K562 (cell line): ENCODE results near the gene CPSF4. TPM values are rescaled to one million over a fixed set of nuclear protein-coding genes. Genes with fewer than 3 reads are reported as not detected.
A peak's percentile ranks its signal among the peaks of the same experiment; 100 is the strongest.

Experiments
- ATAC-seq: fragments of 200-7000 bp; cut with Tn5 transposase; 3 replicates; pipeline ENCODE4 v1.9.1; 2020; ENCODE audit warnings: moderate library complexity
- BruUV-seq: library from RNA; stranded (reverse); fragments of 400-500 nt; replicated peaks from 2 replicates; lab custom pipeline; 2021; lab: Mats Ljungman, UMichigan
- CTCF ChIA-PET: fragments of 300-600 bp; formaldehyde crosslinking; extraction: SDS; loops from one replicate; lab custom pipeline; 2021; ENCODE audit warnings: low intra/inter-chr PET ratio; lab: Yijun Ruan, JAX
- POLR2A ChIA-PET: fragments of 300-600, 350-650 bp; sonication (Branson Sonifier 250); formaldehyde crosslinking; extraction: SDS; loops from one replicate; lab custom pipeline; 2021; ENCODE audit warnings: antibody characterized with exemption, inconsistent platforms; lab: Yijun Ruan, JAX
- DNase-seq, 4 experiments: peaks; one replicate each; pipeline versions ENCODE4 v3.0.0 to v3.0.0-alpha.2; 2011 to 2018; ENCODE audit warnings: low spot score in 3 of 4, mixed read lengths in 3 of 4; ENCODE audit errors: extremely low read depth in 1 of 4
- FAIRE-seq: peaks from 2 replicates; lab custom pipeline; 2011; peaks lifted over from hg19 to GRCh38; lab: Jason Lieb, UNC
- H2AFZ ChIP-seq: 2 replicates; pipeline ENCODE4 v1.6.0; 2011; ENCODE audit warnings: low read depth, low read length, control low read depth, inconsistent platforms
- H3K27ac ChIP-seq: fragments of 200-600 bp; 3 replicates; pipeline ENCODE4 v1.8.0; 2011; ENCODE audit warnings: low read depth, mild to moderate bottlenecking, control low read depth, inconsistent platforms, low read length, moderate library complexity, mixed read lengths; ENCODE audit errors: extremely low read depth
- H3K27me3 ChIP-seq, 2 experiments: fragments of 300-600 bp in 1 of 2; 2 replicates in 1 of 2; 3 replicates in 1 of 2; pipeline versions ENCODE4 v1.6.0 to v1.8.0; 2011; ENCODE audit warnings: inconsistent platforms in 2 of 2, low read length in 2 of 2, mild to moderate bottlenecking in 1 of 2, mixed read lengths in 1 of 2, moderate library complexity in 1 of 2; ENCODE audit not compliant: control insufficient read depth in 2 of 2, insufficient read depth in 2 of 2
- H3K36me3 ChIP-seq: fragments of 300-600 bp; 3 replicates; pipeline ENCODE4 v1.8.0; 2011; ENCODE audit warnings: mild to moderate bottlenecking, low read length, inconsistent platforms; ENCODE audit not compliant: control insufficient read depth, insufficient read depth
- H3K4me1 ChIP-seq, 2 experiments: fragments of 200-600 bp in 1 of 2; replicated peaks in 1 of 2; 2 replicates in 1 of 2; 3 replicates in 1 of 2; pipeline versions ENCODE4 v1.5.1 to v1.8.0; 2011; ENCODE audit warnings: inconsistent platforms in 2 of 2, low read length in 2 of 2, mild to moderate bottlenecking in 1 of 2, mixed read lengths in 1 of 2, moderate library complexity in 1 of 2; ENCODE audit not compliant: control insufficient read depth in 2 of 2, insufficient read depth in 2 of 2
- H3K4me2 ChIP-seq: 2 replicates; pipeline ENCODE4 v1.6.1; 2011; ENCODE audit warnings: low read length, control low read depth, inconsistent platforms, mixed read lengths; ENCODE audit not compliant: insufficient read depth
- H3K4me3 ChIP-seq: fragments of 200-600 bp; sonication (generic), shearing (Covaris generic); 2 replicates; pipeline ENCODE4 v1.5.1; 2016; ENCODE audit warnings: control low read depth, inconsistent platforms
- H3K79me2 ChIP-seq: fragments of 200-600 bp; 3 replicates; pipeline ENCODE4 v1.8.0; 2011; ENCODE audit warnings: low read length, inconsistent platforms; ENCODE audit not compliant: control insufficient read depth, insufficient read depth
- H3K9ac ChIP-seq, 2 experiments: 2 replicates each; pipeline versions ENCODE4 v1.6.0 to v1.6.1; 2011; ENCODE audit warnings: low read depth in 2 of 2, low read length in 2 of 2, control low read depth in 1 of 2, inconsistent platforms in 1 of 2, mild to moderate bottlenecking in 1 of 2, mixed read lengths in 1 of 2; ENCODE audit not compliant: insufficient read depth in 1 of 2
- H3K9me1 ChIP-seq: one replicate; pipeline ENCODE4 v1.6.0; 2011; ENCODE audit warnings: inconsistent platforms, mild to moderate bottlenecking, low read length, moderate library complexity; ENCODE audit not compliant: control insufficient read depth, insufficient read depth
- H3K9me3 ChIP-seq: replicated peaks from 2 replicates; pipeline ENCODE4 v1.5.1; 2011; ENCODE audit warnings: low read depth, low read length, inconsistent platforms; ENCODE audit not compliant: control insufficient read depth, insufficient read depth
- H4K20me1 ChIP-seq: replicated peaks from 2 replicates; pipeline ENCODE4 v1.6.1; 2011; ENCODE audit warnings: low read length, inconsistent platforms, mixed read lengths; ENCODE audit not compliant: control insufficient read depth, insufficient read depth
- ARID3B ChIP-seq: fragments of 250-450 bp; sonication (Bioruptor Pico); IDR thresholded peaks from 2 replicates; pipeline ENCODE4 v1.4.0; 2020; ENCODE audit warnings: borderline replicate concordance
- ASH1L ChIP-seq: fragments of 450-650 bp; IDR thresholded peaks from 2 replicates; pipeline ENCODE4 v1.6.1; 2018; ENCODE audit warnings: borderline replicate concordance, mild to moderate bottlenecking, low read depth; ENCODE audit not compliant: partially characterized antibody
- CBX3 ChIP-seq, 2 experiments: IDR thresholded peaks; 1 replicate in 1 of 2; 2 replicates in 1 of 2; pipeline ENCODE4 v1.6.1; 2012; ENCODE audit warnings: inconsistent platforms in 2 of 2, low read length in 2 of 2, borderline replicate concordance in 1 of 2, control low read depth in 1 of 2
- CCNT2 ChIP-seq: IDR thresholded peaks from 2 replicates; pipeline ENCODE4 v1.6.1; 2011; ENCODE audit warnings: borderline replicate concordance, low read depth, mild to moderate bottlenecking, moderate library complexity, mixed read lengths, low read length; ENCODE audit not compliant: insufficient read length; ENCODE audit errors: extremely low read depth
- CHCHD3 ChIP-seq: fragments of 250-450 bp; sonication (Bioruptor Pico); IDR thresholded peaks from 2 replicates; pipeline ENCODE4 v2.1.2; 2022; ENCODE audit warnings: mild to moderate bottlenecking
- DNMT1 ChIP-seq: fragments of 450-650 bp; IDR thresholded peaks from 2 replicates; pipeline ENCODE4 v1.6.1; 2016; ENCODE audit warnings: antibody characterized with exemption, mild to moderate bottlenecking
- JUND ChIP-seq, 2 experiments: IDR thresholded peaks; 2 replicates in 1 of 2; 3 replicates in 1 of 2; pipeline ENCODE4 v1.6.1; 2011; ENCODE audit warnings: borderline replicate concordance in 2 of 2, low read depth in 2 of 2, low read length in 2 of 2, improper control_type of control experiment in 1 of 2, missing biosample characterization in 1 of 2, missing genetic modification characterization in 1 of 2, missing genetic modification reagents in 1 of 2
- MYBL2 ChIP-seq, 2 experiments: fragments of 450-650 bp in 1 of 2; sonication (generic) in 1 of 2; formaldehyde crosslinking in 1 of 2; IDR thresholded peaks; 2 replicates each; pipeline versions ENCODE4 v1.6.1 to v1.8.1; 2017 to 2022; ENCODE audit warnings: borderline replicate concordance in 1 of 2, inconsistent platforms in 1 of 2, low read depth in 1 of 2, mild to moderate bottlenecking in 1 of 2, missing genetic modification reagents in 1 of 2, moderate library complexity in 1 of 2
- POLR2A ChIP-seq: fragments of 450-650 bp; conservative IDR thresholded peaks from 2 replicates; pipeline ENCODE4 v1.6.1; 2016
- POLR2G ChIP-seq: fragments of 200-400 bp; formaldehyde crosslinking; IDR thresholded peaks from 2 replicates; pipeline ENCODE4 v1.6.1; 2017; ENCODE audit warnings: low read depth, mild to moderate bottlenecking, antibody characterized with exemption, low read length, moderate library complexity
- RBFOX2 ChIP-seq: fragments of 200-400 bp; formaldehyde crosslinking; IDR thresholded peaks from 2 replicates; pipeline ENCODE4 v1.6.1; 2017; ENCODE audit warnings: low read depth, mild to moderate bottlenecking, low read length, moderate library complexity
- RBM22 ChIP-seq: fragments of 200-400 bp; formaldehyde crosslinking; IDR thresholded peaks from 2 replicates; pipeline ENCODE4 v1.6.1; 2018; ENCODE audit warnings: low read length, low read depth; ENCODE audit not compliant: poor library complexity, severe bottlenecking
- RFX7 ChIP-seq: fragments of 250-450 bp; sonication (Bioruptor Pico); IDR thresholded peaks from 2 replicates; pipeline ENCODE4 v1.5.1; 2021; ENCODE audit warnings: mild to moderate bottlenecking
- SLC30A9 ChIP-seq: fragments of 250-450 bp; sonication (Bioruptor Pico); IDR thresholded peaks from 2 replicates; pipeline ENCODE4 v1.8.0; 2022; ENCODE audit warnings: mild to moderate bottlenecking, moderate library complexity
- SNAPC5 ChIP-seq: fragments of 250-450 bp; sonication (Bioruptor Pico); IDR thresholded peaks from 2 replicates; pipeline ENCODE4 v1.8.0; 2021; ENCODE audit warnings: moderate library complexity, mild to moderate bottlenecking, inconsistent platforms
- SREBF1 ChIP-seq: fragments of 150-350 bp; IDR thresholded peaks from 2 replicates; pipeline ENCODE4 v1.6.1; 2014; ENCODE audit warnings: antibody characterized with exemption, low read depth, low read length, borderline replicate concordance
- SRSF7 ChIP-seq: fragments of 200-400 bp; formaldehyde crosslinking; optimal IDR thresholded peaks from 2 replicates; pipeline ENCODE3; 2017; ENCODE audit warnings: mild to moderate bottlenecking, low read depth, low read length
- SUPT5H ChIP-seq: fragments of 450-650 bp; IDR thresholded peaks from 2 replicates; pipeline ENCODE4 v1.6.1; 2016
- ZBED1 ChIP-seq: IDR thresholded peaks from 2 replicates; pipeline ENCODE4 v1.6.1; 2014
- WGBS: fragments of 100-300 bp; shearing (Covaris generic); methylation state at CpG from one replicate; pipeline ENCODE4 v1.1.6; 2016; ENCODE audit warnings: low coverage, mixed read lengths; ENCODE audit not compliant: insufficient coverage; ENCODE audit errors: missing lambda C conversion rate; 5-methylcytosine and 5-hydroxymethylcytosine counted together
- in situ Hi-C: fragments of 300-500 bp; cut with MboI; formaldehyde crosslinking; loops from 4 replicates; pipeline ENCODE4 v1.15.0; 2018; ENCODE audit warnings: inconsistent platforms, mixed read lengths
- intact Hi-C: fragments of 100-400 bp; cut with micrococcal nuclease; formaldehyde crosslinking; loops from 2 replicates; pipeline ENCODE4 v1.14.2; 2022
- polyA plus RNA-seq, 8 experiments: library from polyadenylated mRNA; depleted of rRNA in 4 of 8; stranded (reverse) in 5 of 8; unstranded in 3 of 8; fragments of >200 nt; fragmentation: Nextera tagmentation in 2 of 8; fragmentation: Illumina TruSeq in 1 of 8; extraction: Ambion mirVana in 2 of 8; extraction: Trizol in 1 of 8; gene quantifications; 2 replicates each; pipeline versions ENCODE4 v1.2.1 to v1.2.3, GENCODE V29; 2011 to 2014; ENCODE audit warnings: inconsistent platforms in 1 of 8, missing spikeins in 1 of 8
- total RNA-seq, 7 experiments: library from RNA; depleted of rRNA in 6 of 7; stranded (reverse); fragments of >200 nt in 6 of 7; fragmentation: Illumina TruSeq in 2 of 7; extraction: Trizol in 2 of 7; gene quantifications; 2 replicates each; pipeline versions ENCODE4 v1.2.1 to v1.2.3, GENCODE V29; 2011 to 2021; ENCODE audit warnings: low replicate concordance in 1 of 7
- TF ChIP-seq, protein P1 (sequence below), 2 experiments: fragments of 450-650 bp in 1 of 2; sonication (generic) in 1 of 2; formaldehyde crosslinking; conservative IDR thresholded peaks; 2 replicates each; pipeline versions ENCODE4 v1.4.0 to v1.8.1; 2020 to 2022; ENCODE audit warnings: mild to moderate bottlenecking in 1 of 2, missing genetic modification reagents in 1 of 2
- TF ChIP-seq, protein P2 (sequence below): sonication (generic); formaldehyde crosslinking; IDR thresholded peaks from 2 replicates; pipeline ENCODE4 v1.9.0; 2022; ENCODE audit warnings: mild to moderate bottlenecking, missing genetic modification reagents

The CPSF4 gene
- total and polyA plus RNA-seq, 9 of the 15 experiments (the other 6 are each of a cell fraction or from before 2014, with no cell fraction given) = 16.9 to 118 (median 71.7) TPM

DNA sequence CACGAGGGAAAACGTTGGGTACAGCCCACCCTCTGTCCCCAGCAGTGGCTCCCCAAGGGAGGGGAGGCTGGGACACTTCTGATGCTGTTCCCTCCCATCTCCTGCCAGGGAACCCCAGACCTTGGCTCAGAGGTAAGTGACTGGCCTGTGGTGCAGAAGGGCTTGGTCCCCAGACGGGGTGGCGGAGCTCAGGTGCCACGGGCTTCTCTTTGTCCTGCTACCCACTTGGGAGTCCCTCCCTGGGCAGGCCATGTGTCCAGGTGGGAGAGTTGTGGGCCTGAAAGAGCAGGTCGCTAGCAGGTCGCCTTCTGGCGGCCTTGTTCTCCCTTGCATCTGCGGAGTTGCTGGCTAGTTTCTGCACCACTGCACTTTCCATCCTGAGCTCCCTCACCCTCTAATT, 17.1 kb downstream of the CPSF4 start:
- peak; percentile 7 for ATAC-seq
- Histone ChIP-seq H3K27ac (no peak overlapping the region), H3K36me3 (peaks cover 98% of the 10 kb centered on the region), H3K4me1 (peaks cover 0 to 16% of the 10 kb centered on the region in 2 experiments; a peak in 2 of 5 replicates), H3K4me2 (no peak overlapping the region), H3K4me3 (no peak overlapping the region), H4K20me1 (peaks cover 44% of the 10 kb centered on the region), H3K9ac (peak overlapping the region in 1 of 2 experiments; percentile 54; a peak in 2 of 4 replicates), H3K9me1 (no peaks in the 10 kb centered on the region), H3K27me3 (no peaks in the 10 kb centered on the region), H3K79me2 (peaks cover 40% of the 10 kb centered on the region), H3K9me3 (no peaks in the 10 kb centered on the region), H2AFZ (no peak overlapping the region)
- DNase-seq = no peak
- POLR2A ChIA-PET = interaction anchor here (0.6 to 2.9 kb wide), 10 partner anchors 8 to 824 kb away, joined by 3 to 28 read pairs (median 3); partner anchors contain the start of genes ATP5MF, CPSF4, PDAP1 and PTCD1
- intact Hi-C loops (no loop called here), in situ Hi-C loops (no loop called here)
- CTCF ChIA-PET = no interaction called here
- BruUV-seq = no TSS peak
- 76% methylated on average over 9 of the region's 9 CpGs for WGBS
- FAIRE-seq = no peak
- TF ChIP-seq MYBL2 (IDR thresholded peaks at IDR 0.05; ENCODE audit: low read depth) (no peak), MYBL2 (CRISPR knock-in tag; IDR thresholded peaks at IDR 0.05; ENCODE audit: borderline replicate concordance) (no peak), SRSF7 (no peak), ZBED1 (no peak), JUND (IDR thresholded peaks at IDR 0.05; ENCODE audit: borderline replicate concordance, low read depth, low read length) (no peak), JUND (tag; IDR thresholded peaks at IDR 0.05; ENCODE audit: borderline replicate concordance, low read depth, low read length) (no peak), DNMT1 (no peak), SUPT5H (0 out of 2 replicates have a peak, but pooled peaks have one; percentile 4), RFX7 (CRISPR knock-in tag) (no peak), SREBF1 (no peak), SLC30A9 (no peak), CBX3 (IDR thresholded peaks at IDR 0.05; ENCODE audit: borderline replicate concordance in 1 of 2, low read length in 2 of 2) (no peak), RBM22 (peak; percentile 11), RBFOX2 (peak; percentile 18; the same call in 1 of the 2 replicates), CCNT2 (peak; percentile 16), POLR2G (peak; percentile 69), CHCHD3 (CRISPR knock-in tag) (no peak), SNAPC5 (CRISPR knock-in tag) (no peak), POLR2A (peak; percentile 3; the same call in 1 of the 2 replicates), ARID3B (CRISPR knock-in tag) (no peak), ASH1L (no peak)
- TF ChIP-seq, protein P1, sequence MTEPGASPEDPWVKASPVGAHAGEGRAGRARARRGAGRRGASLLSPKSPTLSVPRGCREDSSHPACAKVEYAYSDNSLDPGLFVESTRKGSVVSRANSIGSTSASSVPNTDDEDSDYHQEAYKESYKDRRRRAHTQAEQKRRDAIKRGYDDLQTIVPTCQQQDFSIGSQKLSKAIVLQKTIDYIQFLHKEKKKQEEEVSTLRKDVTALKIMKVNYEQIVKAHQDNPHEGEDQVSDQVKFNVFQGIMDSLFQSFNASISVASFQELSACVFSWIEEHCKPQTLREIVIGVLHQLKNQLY (CRISPR knock-in tag; conservative IDR thresholded peaks at IDR 0.05) = no peak
- TF ChIP-seq, protein P2, sequence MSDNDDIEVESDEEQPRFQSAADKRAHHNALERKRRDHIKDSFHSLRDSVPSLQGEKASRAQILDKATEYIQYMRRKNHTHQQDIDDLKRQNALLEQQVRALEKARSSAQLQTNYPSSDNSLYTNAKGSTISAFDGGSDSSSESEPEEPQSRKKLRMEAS = no peak
